Natural killer cell (primary cell): ENCODE data around the gene RREB1. TPM values are rescaled to one million over a fixed set of nuclear protein-coding genes. Genes with fewer than 3 reads are reported as not detected.

Experiments used
- ATAC-seq, 3 donors: fragments of 150-1000 bp in 2 of 3; fragments of 200-7000 bp in 1 of 3; cut with Tn5 transposase; 1 replicate in 1 of 3; 2 replicates in 2 of 3; pipeline ENCODE4 v1.10.0; 2021; ENCODE audit warnings: mild to moderate bottlenecking in 2 of 3, moderate library complexity in 2 of 3
- DNase-seq, 2 donors: peaks; one replicate each; pipeline versions ENCODE4 v3.0.0 to v3.0.0-alpha.2; 2013 to 2021; ENCODE audit warnings: mixed read lengths in 1 of 2
- H3K27ac ChIP-seq: one replicate; pipeline ENCODE4 v1.5.1; 2013; ENCODE audit warnings: mild to moderate bottlenecking, low read length
- H3K27me3 ChIP-seq: one replicate; pipeline ENCODE4 v1.6.1; 2013; ENCODE audit warnings: low read length; ENCODE audit not compliant: control insufficient read depth, insufficient read depth
- H3K36me3 ChIP-seq: one replicate; pipeline ENCODE4 v1.6.1; 2013; ENCODE audit warnings: low read length; ENCODE audit not compliant: control insufficient read depth, insufficient read depth
- H3K4me1 ChIP-seq: one replicate; pipeline ENCODE4 v1.6.1; 2013; ENCODE audit warnings: low read length; ENCODE audit not compliant: control insufficient read depth, insufficient read depth
- H3K4me3 ChIP-seq: one replicate; pipeline ENCODE4 v1.5.1; 2013; ENCODE audit warnings: low read length
- H3K9me3 ChIP-seq: one replicate; pipeline ENCODE4 v1.6.1; 2013; ENCODE audit warnings: low read length; ENCODE audit not compliant: control insufficient read depth, insufficient read depth
- H3K27ac Mint-ChIP-seq, 2 donors: one replicate each; pipeline ENCODE4 v1.8.0; 2022; ENCODE audit warnings: mild to moderate bottlenecking in 2 of 2, mixed read lengths in 2 of 2, moderate library complexity in 1 of 2
- H3K27me3 Mint-ChIP-seq, 2 donors: one replicate each; pipeline ENCODE4 v1.8.0; 2022; ENCODE audit warnings: low read depth in 2 of 2, mixed read lengths in 2 of 2
- H3K36me3 Mint-ChIP-seq: one replicate; pipeline ENCODE4 v1.8.0; 2022; ENCODE audit warnings: mixed read lengths
- H3K4me1 Mint-ChIP-seq, 2 donors: one replicate each; pipeline ENCODE4 v1.8.0; 2022; ENCODE audit warnings: mixed read lengths in 2 of 2
- H3K4me3 Mint-ChIP-seq: one replicate; pipeline ENCODE4 v1.8.0; 2022; ENCODE audit warnings: mild to moderate bottlenecking, moderate library complexity, mixed read lengths
- H3K9me3 Mint-ChIP-seq, 2 donors: one replicate each; pipeline ENCODE4 v1.8.0; 2022; ENCODE audit warnings: mixed read lengths in 2 of 2
- CTCF ChIP-seq: fragments of 200-600 bp; IDR thresholded peaks from one replicate; pipeline ENCODE4 v1.8.0; 2022; ENCODE audit warnings: antibody characterized with exemption
- WGBS: methylation state at CpG from one replicate; pipeline ENCODE4 v1.1.7; 2013; ENCODE audit warnings: missing lambda C conversion rate; ENCODE audit not compliant: insufficient coverage; 5-methylcytosine and 5-hydroxymethylcytosine counted together
- intact Hi-C: fragments of 100-400 bp; cut with micrococcal nuclease; formaldehyde crosslinking; loops from one replicate; pipeline ENCODE4 v1.14.2; 2022
- total RNA-seq, 4 donors: library from RNA; stranded (reverse); fragments of 120-200 nt in 1 of 4; gene quantifications; one replicate each; pipeline versions ENCODE4 v1.2.3 to v1.2.4, GENCODE V29; 2013 to 2022

The RREB1 gene
- total RNA-seq, 3 donors from 2014 or later (not counting 1 experiment from before 2014, with no cell fraction given) = 42.2 to 51.8 (median 44.0) TPM

DNA sequence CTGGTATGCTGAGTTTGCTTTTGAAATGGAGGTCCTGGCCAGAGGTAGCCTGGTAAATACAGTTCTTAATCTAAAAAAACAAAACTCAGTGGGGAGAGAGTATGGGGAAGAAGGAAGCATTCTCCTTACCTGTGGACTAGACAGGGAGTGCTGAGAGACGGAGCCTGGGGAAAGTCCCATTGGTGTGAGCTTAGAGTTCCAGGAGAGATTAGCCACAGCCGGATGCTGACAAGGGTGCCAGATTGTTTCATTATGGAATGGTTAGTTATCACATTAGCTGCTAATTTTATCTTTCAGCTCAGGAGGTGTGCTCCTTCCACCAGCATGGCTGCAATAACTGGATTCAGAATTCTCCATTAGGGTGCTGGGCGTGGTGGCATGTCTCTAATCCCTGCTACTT is 75.9 kb downstream of the RREB1 start:
- WGBS = 90% methylated on average over 3 of the region's 3 CpGs
- peaks cover 7% of the 10 kb centered on the region for H3K36me3 Mint-ChIP-seq
- H3K27ac ChIP-seq = no peak overlapping the region
- no peak for DNase-seq
- H3K4me3 Mint-ChIP-seq = no peak overlapping the region
- H3K36me3 ChIP-seq = peaks cover 59% of the 10 kb centered on the region
- intact Hi-C loops = no loop called here
- ATAC-seq = no peak
- H3K9me3 Mint-ChIP-seq = no peaks in the 10 kb centered on the region
- no peak for TF ChIP-seq CTCF
- H3K9me3 ChIP-seq = no peaks in the 10 kb centered on the region
- no peak overlapping the region for H3K27ac Mint-ChIP-seq
- no peaks in the 10 kb centered on the region for H3K27me3 ChIP-seq
- H3K4me1 Mint-ChIP-seq = peaks cover 0 to 14% of the 10 kb centered on the region in 2 donors
- H3K4me1 ChIP-seq = peaks cover 8% of the 10 kb centered on the region
- no peaks in the 10 kb centered on the region for H3K27me3 Mint-ChIP-seq
- no peak overlapping the region for H3K4me3 ChIP-seq

DNA sequence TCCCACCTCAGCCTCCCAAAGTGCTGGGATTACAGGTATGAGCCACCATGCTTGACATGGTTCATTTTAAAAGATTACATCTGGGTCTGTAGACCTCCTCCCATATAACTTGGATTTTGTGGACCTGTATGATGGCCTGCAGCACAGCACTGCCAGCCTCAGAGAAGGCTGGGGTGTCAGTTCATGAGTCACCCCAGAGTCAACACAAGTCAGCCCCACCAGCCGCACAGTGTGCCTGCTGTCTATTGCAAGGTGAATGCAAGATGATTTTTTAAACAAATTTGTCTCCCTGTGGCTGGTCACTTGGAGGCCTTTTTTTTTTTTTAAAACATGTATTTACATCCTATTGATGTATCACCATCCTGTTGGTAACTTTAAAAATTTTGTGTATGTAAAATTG is 76.7 kb downstream of the RREB1 start:
- no peak overlapping the region for H3K27ac Mint-ChIP-seq
- Histone ChIP-seq H3K27me3 (no peaks in the 10 kb centered on the region), H3K4me3 (no peak overlapping the region), H3K4me1 (peaks cover 14% of the 10 kb centered on the region), H3K27ac (no peak overlapping the region), H3K9me3 (no peaks in the 10 kb centered on the region), H3K36me3 (peaks cover 64% of the 10 kb centered on the region)
- no peak for TF ChIP-seq CTCF
- H3K9me3 Mint-ChIP-seq = no peaks in the 10 kb centered on the region
- DNase-seq = no peak
- H3K4me1 Mint-ChIP-seq = peaks cover 0 to 14% of the 10 kb centered on the region in 2 donors
- H3K4me3 Mint-ChIP-seq = no peak overlapping the region
- no peak for ATAC-seq
- WGBS = no CpG with 5 or more reads among the region's 1 CpG
- intact Hi-C loops = no loop called here
- peaks cover 7% of the 10 kb centered on the region for H3K36me3 Mint-ChIP-seq
- H3K27me3 Mint-ChIP-seq = no peaks in the 10 kb centered on the region

DNA sequence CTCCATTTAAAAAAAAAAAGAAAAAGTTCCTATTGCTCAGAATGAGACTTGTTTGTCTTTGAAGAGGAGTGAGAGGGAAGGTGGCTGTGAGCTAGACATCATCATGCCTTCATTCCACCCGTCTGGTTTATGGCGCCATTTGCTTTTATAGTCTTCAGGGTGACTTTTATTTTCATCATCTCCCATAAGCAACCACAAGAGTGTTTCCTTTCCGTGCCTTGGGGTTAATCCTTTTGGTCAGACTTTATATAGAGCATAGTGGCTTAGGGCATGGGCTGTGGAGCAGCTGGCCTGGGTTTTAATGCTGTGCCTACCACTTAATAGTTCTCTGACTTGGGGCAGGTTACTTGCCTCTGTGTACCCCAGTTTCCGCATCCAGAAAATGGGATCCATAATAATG is 77.8 kb downstream of the RREB1 start:
- Histone ChIP-seq H3K4me3 (no peak overlapping the region), H3K27ac (no peak overlapping the region), H3K27me3 (no peaks in the 10 kb centered on the region), H3K4me1 (peaks cover 14% of the 10 kb centered on the region), H3K9me3 (no peaks in the 10 kb centered on the region), H3K36me3 (peaks cover 63% of the 10 kb centered on the region)
- Mint-ChIP-seq H3K36me3 (peaks cover 5% of the 10 kb centered on the region), H3K27me3 (no peaks in the 10 kb centered on the region), H3K27ac (no peak overlapping the region), H3K9me3 (no peaks in the 10 kb centered on the region), H3K4me1 (peaks cover 0 to 12% of the 10 kb centered on the region in 2 donors), H3K4me3 (no peak overlapping the region)
- TF ChIP-seq CTCF = no peak
- ATAC-seq (no peak), DNase-seq (no peak)
- 77% methylated on average over 2 of the region's 4 CpGs for WGBS
- intact Hi-C loops = no loop called here

DNA sequence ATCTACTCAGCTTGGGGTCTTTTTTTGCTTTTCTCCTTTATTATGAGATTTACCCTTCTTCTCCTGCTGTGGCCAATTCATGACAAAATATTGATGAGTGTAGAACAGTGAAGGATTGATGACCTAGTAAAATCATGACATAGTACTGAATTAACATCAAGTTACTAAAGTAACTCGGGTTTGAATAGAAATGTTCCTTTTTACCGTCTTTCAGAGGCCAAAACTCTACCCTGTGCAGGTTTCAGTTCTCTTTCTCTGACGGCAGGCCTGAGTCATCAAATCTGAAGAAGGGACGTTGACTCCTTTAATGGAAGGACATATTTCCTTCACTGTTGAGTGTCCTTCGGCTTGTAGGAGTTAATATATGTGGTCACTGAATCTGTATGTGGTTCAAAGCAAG is 80.7 kb downstream of the RREB1 start:
- Histone ChIP-seq H3K4me3 (no peak overlapping the region), H3K27me3 (no peaks in the 10 kb centered on the region), H3K36me3 (peaks cover 40% of the 10 kb centered on the region), H3K27ac (no peak overlapping the region), H3K9me3 (no peaks in the 10 kb centered on the region), H3K4me1 (peaks cover 14% of the 10 kb centered on the region)
- no peaks in the 10 kb centered on the region for H3K9me3 Mint-ChIP-seq
- ATAC-seq (no peak), DNase-seq (no peak)
- no peak overlapping the region for H3K4me3 Mint-ChIP-seq
- H3K36me3 Mint-ChIP-seq = peaks cover 13% of the 10 kb centered on the region
- H3K27me3 Mint-ChIP-seq = no peaks in the 10 kb centered on the region
- no peak for TF ChIP-seq CTCF
- peak overlapping the region; percentile 38 to 48 for H3K27ac Mint-ChIP-seq
- peaks cover 0 to 8% of the 10 kb centered on the region in 2 donors for H3K4me1 Mint-ChIP-seq
- intact Hi-C loops = no loop called here
- WGBS = 60% methylated on average over 5 of the region's 5 CpGs
